ENCODE results near the gene SLC30A1. TPM values are rescaled to one million over a fixed set of nuclear protein-coding genes. Genes with fewer than 3 reads are reported as not detected.

The SLC30A1 gene
- total and polyA plus RNA-seq, 2 experiments from 2014 or later, result 23.0 to 46.9 TPM

DNA sequence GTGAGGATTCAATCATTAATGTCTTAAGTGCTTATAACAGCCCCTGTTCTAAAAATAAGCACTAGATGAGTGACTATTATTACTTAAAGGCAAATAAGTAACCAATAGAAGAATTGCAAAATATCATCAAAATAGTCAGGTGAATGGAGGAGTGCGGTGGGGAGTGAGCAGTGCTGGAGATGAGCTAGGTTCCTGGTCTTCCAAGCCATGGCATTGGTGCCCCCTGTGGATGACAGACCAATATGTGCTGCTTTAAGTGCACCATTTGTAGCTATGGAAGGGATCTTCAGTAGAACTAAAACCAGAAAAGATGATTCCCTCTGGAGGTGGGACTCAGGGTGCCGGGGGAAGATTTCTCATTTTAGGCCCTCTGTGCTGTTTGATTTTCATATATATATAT is 46.1 kb upstream of the SLC30A1 start:
- Histone ChIP-seq H4K20me1 (ENCODE audit: insufficient read depth) (no peaks in the 10 kb centered on the region), H3K4me1 (ENCODE audit: insufficient read depth) (no peaks in the 10 kb centered on the region), H3K79me2 (ENCODE audit: insufficient read depth) (no peaks in the 10 kb centered on the region), H3K36me3 (ENCODE audit: low read depth) (no peaks in the 10 kb centered on the region), H2AFZ (no peak overlapping the region), H3K9ac (no peak overlapping the region), H3K27ac (no peak overlapping the region), H3K9me3 (ENCODE audit: low read depth) (no peaks in the 10 kb centered on the region), H3K27me3 (replicated peaks; ENCODE audit: insufficient read depth) (no peaks in the 10 kb centered on the region), H3K4me2 (ENCODE audit: unreplicated experiment) (no peak overlapping the region), H3K4me3 (no peak overlapping the region), H3F3A (ENCODE audit: insufficient read depth) (no peaks in the 10 kb centered on the region), H3K9me2 (ENCODE audit: insufficient read depth) (no peaks in the 10 kb centered on the region)
- 42 to 51% methylated on average over 2 of the region's 2 CpGs for WGBS, 2 experiments (ENCODE audit: low coverage in 1 of 2, low lambda C conversion rate in 2 of 2, missing lambda C conversion rate in 2 of 2)
- TF ChIP-seq EZH2 (IDR thresholded peaks at IDR 0.05; ENCODE audit: insufficient read depth, poor library complexity, severe bottlenecking) (no peak), EZH2phosphoT487 (IDR thresholded peaks at IDR 0.05; ENCODE audit: insufficient read depth, low read depth) (no peak)
- in situ Hi-C loops (cut with MboI), result no loop called here
- DNase-seq, result peak; percentile 64

DNA sequence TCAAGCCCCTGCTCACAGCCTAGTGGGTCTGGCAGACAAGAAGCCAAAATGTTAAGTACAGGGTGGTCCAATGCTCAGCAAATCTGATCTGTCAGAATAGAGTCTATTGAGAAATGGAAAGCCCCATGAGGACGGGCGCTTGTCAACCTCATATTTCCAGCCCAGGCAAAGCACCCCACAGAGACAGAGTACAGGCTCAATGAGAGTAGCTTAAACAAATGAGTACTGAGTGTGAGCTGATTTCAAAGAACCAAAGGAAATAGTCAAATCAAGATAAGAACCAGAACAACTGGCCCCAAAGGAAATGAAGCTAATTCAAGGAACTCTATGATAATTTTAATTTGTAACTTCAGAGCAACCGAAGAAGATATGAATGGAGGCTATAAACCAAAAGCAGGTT is 44.6 kb upstream of the SLC30A1 start:
- Histone ChIP-seq H3K4me1 (ENCODE audit: insufficient read depth) (no peaks in the 10 kb centered on the region), H2AFZ (no peak overlapping the region), H3K27ac (no peak overlapping the region), H3K27me3 (replicated peaks; ENCODE audit: insufficient read depth) (no peaks in the 10 kb centered on the region), H3K9me2 (ENCODE audit: insufficient read depth) (no peaks in the 10 kb centered on the region), H3K9ac (no peak overlapping the region), H3K9me3 (ENCODE audit: low read depth) (no peaks in the 10 kb centered on the region), H3K36me3 (ENCODE audit: low read depth) (no peaks in the 10 kb centered on the region), H4K20me1 (ENCODE audit: insufficient read depth) (no peaks in the 10 kb centered on the region), H3K4me2 (ENCODE audit: unreplicated experiment) (no peak overlapping the region), H3K79me2 (ENCODE audit: insufficient read depth) (no peaks in the 10 kb centered on the region), H3F3A (ENCODE audit: insufficient read depth) (no peaks in the 10 kb centered on the region), H3K4me3 (no peak overlapping the region)
- in situ Hi-C loops (cut with MboI), result no loop called here
- no peak for TF ChIP-seq EZH2phosphoT487 (IDR thresholded peaks at IDR 0.05; ENCODE audit: insufficient read depth, low read depth)
- TF ChIP-seq EZH2 (IDR thresholded peaks at IDR 0.05; ENCODE audit: insufficient read depth, poor library complexity, severe bottlenecking), result no peak
- WGBS, 2 experiments (ENCODE audit: low coverage in 1 of 2, low lambda C conversion rate in 2 of 2, missing lambda C conversion rate in 2 of 2), result 81 to 84% methylated on average over 3 of the region's 3 CpGs
- DNase-seq, result no peak

GRCh38 chr1:211621447-211622198 is 42.7 kb upstream of the SLC30A1 start:
- Histone ChIP-seq H3K79me2 (ENCODE audit: insufficient read depth) (no peaks in the 10 kb centered on the region), H3K9me3 (ENCODE audit: low read depth) (no peaks in the 10 kb centered on the region), H3K36me3 (ENCODE audit: low read depth) (no peaks in the 10 kb centered on the region), H3K27ac (no peak overlapping the region), H3F3A (ENCODE audit: insufficient read depth) (no peaks in the 10 kb centered on the region), H2AFZ (no peak overlapping the region), H3K4me2 (ENCODE audit: unreplicated experiment) (no peak overlapping the region), H3K9ac (no peak overlapping the region), H3K4me1 (ENCODE audit: insufficient read depth) (no peaks in the 10 kb centered on the region), H3K27me3 (replicated peaks; ENCODE audit: insufficient read depth) (no peaks in the 10 kb centered on the region), H3K4me3 (no peak overlapping the region), H4K20me1 (ENCODE audit: insufficient read depth) (no peaks in the 10 kb centered on the region), H3K9me2 (ENCODE audit: insufficient read depth) (no peaks in the 10 kb centered on the region)
- in situ Hi-C loops (cut with MboI), result no loop called here
- DNase-seq, result no peak
- WGBS, 2 experiments (ENCODE audit: low coverage in 1 of 2, low lambda C conversion rate in 2 of 2, missing lambda C conversion rate in 2 of 2), result 66 to 69% methylated on average over 9 of the region's 9 CpGs
- no peak for TF ChIP-seq EZH2 (IDR thresholded peaks at IDR 0.05; ENCODE audit: insufficient read depth, poor library complexity, severe bottlenecking)
- TF ChIP-seq EZH2phosphoT487 (IDR thresholded peaks at IDR 0.05; ENCODE audit: insufficient read depth, low read depth), result no peak

DNA sequence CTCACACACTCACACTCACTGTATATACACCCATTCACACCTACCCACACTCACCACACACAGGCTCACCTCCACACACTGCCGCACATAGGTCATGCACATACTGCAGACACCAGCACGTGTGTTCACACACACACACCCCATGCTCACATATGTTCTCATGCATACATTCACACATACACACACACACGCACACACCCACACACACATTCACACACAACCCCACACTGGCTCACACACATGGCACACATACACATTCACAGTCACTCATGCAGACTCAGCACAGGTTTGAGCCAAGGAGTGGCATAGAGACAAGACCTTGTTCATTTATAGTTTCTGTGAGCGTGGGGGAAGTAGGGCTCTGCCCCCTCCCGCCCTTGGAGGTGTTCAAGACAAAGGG is 41.1 kb upstream of the SLC30A1 start:
- H3K9ac ChIP-seq, result no peak overlapping the region
- H2AFZ ChIP-seq, result no peak overlapping the region
- H3K9me3 ChIP-seq (ENCODE audit: low read depth), result no peaks in the 10 kb centered on the region
- no peak for TF ChIP-seq EZH2phosphoT487 (IDR thresholded peaks at IDR 0.05; ENCODE audit: insufficient read depth, low read depth)
- TF ChIP-seq EZH2 (IDR thresholded peaks at IDR 0.05; ENCODE audit: insufficient read depth, poor library complexity, severe bottlenecking), result no peak
- H3K27me3 ChIP-seq (replicated peaks; ENCODE audit: insufficient read depth), result no peaks in the 10 kb centered on the region
- in situ Hi-C loops (cut with MboI), result no loop called here
- no peak overlapping the region for H3K4me3 ChIP-seq
- no peaks in the 10 kb centered on the region for H3K36me3 ChIP-seq (ENCODE audit: low read depth)
- 81 to 92% methylated on average over 5 of the region's 5 CpGs for WGBS, 2 experiments (ENCODE audit: low coverage in 1 of 2, low lambda C conversion rate in 2 of 2, missing lambda C conversion rate in 2 of 2)
- no peaks in the 10 kb centered on the region for H3K79me2 ChIP-seq (ENCODE audit: insufficient read depth)
- no peaks in the 10 kb centered on the region for H4K20me1 ChIP-seq (ENCODE audit: insufficient read depth)
- no peak overlapping the region for H3K4me2 ChIP-seq (ENCODE audit: unreplicated experiment)
- DNase-seq, result no peak
- no peaks in the 10 kb centered on the region for H3F3A ChIP-seq (ENCODE audit: insufficient read depth)
- H3K9me2 ChIP-seq (ENCODE audit: insufficient read depth), result no peaks in the 10 kb centered on the region
- no peak overlapping the region for H3K27ac ChIP-seq
- no peaks in the 10 kb centered on the region for H3K4me1 ChIP-seq (ENCODE audit: insufficient read depth)
